Right forelimb (tissue), 1 donor: ENCODE measurements around the gene CFP.

Experiments used
- DNase-seq: peaks from one replicate; pipeline ENCODE4 v3.0.0-alpha.2; 2018

CFP gene

GRCh38 chrX:47573341-47574075 lies 56.2 kb downstream of the CFP start:
- peak; percentile 79 for DNase-seq
